Gastrocnemius medialis (tissue), 4 donors: Measurements from ENCODE around the gene CCDC169.

Experiments
- POLR2A ChIP-seq, 2 donors: fragments of 450-650 bp; IDR thresholded peaks; one replicate each; pipeline ENCODE4 v1.6.1; 2017; ENCODE audit warnings: antibody characterized with exemption in 2 of 2, mild to moderate bottlenecking in 2 of 2, moderate library complexity in 2 of 2
- TF ChIP-seq, protein P1 (sequence below), 5 experiments: fragments of 450-650 bp in 3 of 5; fragments of 200-600 bp in 2 of 5; sonication (generic) in 2 of 5; IDR thresholded peaks in 4 of 5; conservative IDR thresholded peaks in 1 of 5; 1 replicate in 4 of 5; 2 replicates in 1 of 5; pipeline ENCODE4 v1.5.1; 2016 to 2019; ENCODE audit warnings: antibody characterized with exemption in 5 of 5, mild to moderate bottlenecking in 3 of 5, moderate library complexity in 3 of 5

DNA sequence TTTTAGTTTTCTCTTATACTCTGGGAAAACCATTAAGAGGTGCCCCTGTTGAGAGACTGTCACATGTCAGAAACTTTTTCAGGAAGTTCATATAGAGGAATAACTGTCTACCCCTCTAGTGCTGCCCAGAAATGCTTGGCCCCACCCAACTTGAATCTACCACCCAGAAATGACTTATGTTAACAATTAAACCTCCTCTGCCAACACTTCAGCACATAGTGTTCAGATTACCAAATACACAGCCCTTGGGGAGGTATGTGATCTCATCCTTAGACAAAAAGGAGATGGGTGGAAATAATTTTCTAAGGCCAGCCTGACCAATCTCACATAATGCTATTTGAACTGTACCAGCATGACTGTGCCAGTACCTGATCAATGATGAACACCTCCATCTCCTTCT, 35.6 kb downstream of the CCDC169 start:
- no peak for TF ChIP-seq POLR2A (IDR thresholded peaks at IDR 0.05)
- TF ChIP-seq, protein P1, sequence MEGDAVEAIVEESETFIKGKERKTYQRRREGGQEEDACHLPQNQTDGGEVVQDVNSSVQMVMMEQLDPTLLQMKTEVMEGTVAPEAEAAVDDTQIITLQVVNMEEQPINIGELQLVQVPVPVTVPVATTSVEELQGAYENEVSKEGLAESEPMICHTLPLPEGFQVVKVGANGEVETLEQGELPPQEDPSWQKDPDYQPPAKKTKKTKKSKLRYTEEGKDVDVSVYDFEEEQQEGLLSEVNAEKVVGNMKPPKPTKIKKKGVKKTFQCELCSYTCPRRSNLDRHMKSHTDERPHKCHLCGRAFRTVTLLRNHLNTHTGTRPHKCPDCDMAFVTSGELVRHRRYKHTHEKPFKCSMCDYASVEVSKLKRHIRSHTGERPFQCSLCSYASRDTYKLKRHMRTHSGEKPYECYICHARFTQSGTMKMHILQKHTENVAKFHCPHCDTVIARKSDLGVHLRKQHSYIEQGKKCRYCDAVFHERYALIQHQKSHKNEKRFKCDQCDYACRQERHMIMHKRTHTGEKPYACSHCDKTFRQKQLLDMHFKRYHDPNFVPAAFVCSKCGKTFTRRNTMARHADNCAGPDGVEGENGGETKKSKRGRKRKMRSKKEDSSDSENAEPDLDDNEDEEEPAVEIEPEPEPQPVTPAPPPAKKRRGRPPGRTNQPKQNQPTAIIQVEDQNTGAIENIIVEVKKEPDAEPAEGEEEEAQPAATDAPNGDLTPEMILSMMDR (IDR thresholded peaks at IDR 0.05 in 4 of 5, conservative IDR thresholded peaks at IDR 0.05 in 1 of 5) = no peak
